HFF-Myc (cell line): Measurements from ENCODE around the gene CILP2.

ENCODE experiments used
- DNase-seq: peaks from one replicate; pipeline ENCODE4 v3.0.0-alpha.2; 2011; ENCODE audit warnings: low read depth; ENCODE audit errors: extremely low read depth
- H3K4me3 ChIP-seq: replicated peaks from 2 replicates; pipeline ENCODE4 v1.5.1; 2011; ENCODE audit warnings: low read depth, mild to moderate bottlenecking, control low read depth, low read length
- TF ChIP-seq, protein P1 (sequence below): IDR thresholded peaks from 2 replicates; pipeline ENCODE4 v1.5.1; 2012; ENCODE audit warnings: mild to moderate bottlenecking, low read depth, low read length, control low read depth; ENCODE audit errors: missing control alignments

The CILP2 gene

DNA sequence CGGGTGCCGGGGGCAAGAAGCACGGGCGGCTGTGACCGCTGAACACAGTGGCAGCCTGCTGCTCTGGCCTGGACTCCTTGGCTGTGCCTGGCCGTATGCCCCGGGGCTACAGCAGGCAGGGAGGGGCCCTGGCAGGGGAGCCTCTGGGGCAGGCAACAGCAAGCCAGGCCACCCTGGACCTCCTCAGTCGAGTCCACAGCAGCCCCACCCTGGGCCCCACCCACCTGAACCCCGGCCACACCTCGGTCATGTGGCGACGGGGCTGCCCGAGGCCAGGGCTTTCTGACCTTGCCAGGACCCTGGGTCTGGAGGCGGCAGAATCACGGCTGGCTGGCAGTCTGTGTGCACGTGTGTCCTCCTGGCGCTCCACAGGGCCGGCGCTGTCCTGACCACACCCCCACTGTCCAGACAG, 8.7 kb downstream of the CILP2 start:
- TF ChIP-seq, protein P1, sequence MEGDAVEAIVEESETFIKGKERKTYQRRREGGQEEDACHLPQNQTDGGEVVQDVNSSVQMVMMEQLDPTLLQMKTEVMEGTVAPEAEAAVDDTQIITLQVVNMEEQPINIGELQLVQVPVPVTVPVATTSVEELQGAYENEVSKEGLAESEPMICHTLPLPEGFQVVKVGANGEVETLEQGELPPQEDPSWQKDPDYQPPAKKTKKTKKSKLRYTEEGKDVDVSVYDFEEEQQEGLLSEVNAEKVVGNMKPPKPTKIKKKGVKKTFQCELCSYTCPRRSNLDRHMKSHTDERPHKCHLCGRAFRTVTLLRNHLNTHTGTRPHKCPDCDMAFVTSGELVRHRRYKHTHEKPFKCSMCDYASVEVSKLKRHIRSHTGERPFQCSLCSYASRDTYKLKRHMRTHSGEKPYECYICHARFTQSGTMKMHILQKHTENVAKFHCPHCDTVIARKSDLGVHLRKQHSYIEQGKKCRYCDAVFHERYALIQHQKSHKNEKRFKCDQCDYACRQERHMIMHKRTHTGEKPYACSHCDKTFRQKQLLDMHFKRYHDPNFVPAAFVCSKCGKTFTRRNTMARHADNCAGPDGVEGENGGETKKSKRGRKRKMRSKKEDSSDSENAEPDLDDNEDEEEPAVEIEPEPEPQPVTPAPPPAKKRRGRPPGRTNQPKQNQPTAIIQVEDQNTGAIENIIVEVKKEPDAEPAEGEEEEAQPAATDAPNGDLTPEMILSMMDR = no peak
- no peak for DNase-seq
- no peak overlapping the region for H3K4me3 ChIP-seq

DNA sequence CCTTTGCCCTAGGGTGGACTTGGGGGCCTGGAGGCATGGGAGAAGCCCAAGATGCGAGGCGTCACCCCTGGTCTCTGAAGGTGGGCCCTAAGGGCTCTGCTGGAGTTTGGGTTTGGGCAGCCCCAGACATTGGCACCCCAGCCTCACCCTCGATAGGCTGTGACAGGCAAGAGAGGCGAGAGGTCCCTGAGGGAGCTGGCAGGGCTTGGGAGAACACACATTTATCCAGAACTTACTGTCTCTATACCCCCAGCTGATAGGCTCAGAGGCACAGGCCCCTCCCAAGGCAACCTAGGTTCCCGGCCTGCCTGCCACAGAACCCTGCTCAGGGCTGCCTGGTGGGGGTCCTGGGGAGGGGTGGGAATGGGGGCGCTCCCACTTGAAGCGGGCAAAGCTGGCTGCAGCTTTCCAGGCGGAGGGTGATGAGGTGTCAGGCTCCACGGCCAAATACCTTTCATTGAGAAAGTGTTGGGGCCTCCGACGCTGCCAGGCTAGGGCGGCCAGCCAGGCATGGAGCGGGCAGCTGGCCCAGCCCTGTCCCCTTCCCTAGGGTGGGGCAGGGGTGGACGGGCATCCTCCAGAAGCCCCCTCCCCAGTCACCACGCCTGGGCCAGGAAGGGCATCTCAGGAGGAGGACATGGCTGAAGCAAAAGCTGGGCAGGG, 9.7 kb downstream of the CILP2 start:
- TF ChIP-seq, protein P1 = no peak
- no peak for DNase-seq
- H3K4me3 ChIP-seq = no peak overlapping the region

DNA sequence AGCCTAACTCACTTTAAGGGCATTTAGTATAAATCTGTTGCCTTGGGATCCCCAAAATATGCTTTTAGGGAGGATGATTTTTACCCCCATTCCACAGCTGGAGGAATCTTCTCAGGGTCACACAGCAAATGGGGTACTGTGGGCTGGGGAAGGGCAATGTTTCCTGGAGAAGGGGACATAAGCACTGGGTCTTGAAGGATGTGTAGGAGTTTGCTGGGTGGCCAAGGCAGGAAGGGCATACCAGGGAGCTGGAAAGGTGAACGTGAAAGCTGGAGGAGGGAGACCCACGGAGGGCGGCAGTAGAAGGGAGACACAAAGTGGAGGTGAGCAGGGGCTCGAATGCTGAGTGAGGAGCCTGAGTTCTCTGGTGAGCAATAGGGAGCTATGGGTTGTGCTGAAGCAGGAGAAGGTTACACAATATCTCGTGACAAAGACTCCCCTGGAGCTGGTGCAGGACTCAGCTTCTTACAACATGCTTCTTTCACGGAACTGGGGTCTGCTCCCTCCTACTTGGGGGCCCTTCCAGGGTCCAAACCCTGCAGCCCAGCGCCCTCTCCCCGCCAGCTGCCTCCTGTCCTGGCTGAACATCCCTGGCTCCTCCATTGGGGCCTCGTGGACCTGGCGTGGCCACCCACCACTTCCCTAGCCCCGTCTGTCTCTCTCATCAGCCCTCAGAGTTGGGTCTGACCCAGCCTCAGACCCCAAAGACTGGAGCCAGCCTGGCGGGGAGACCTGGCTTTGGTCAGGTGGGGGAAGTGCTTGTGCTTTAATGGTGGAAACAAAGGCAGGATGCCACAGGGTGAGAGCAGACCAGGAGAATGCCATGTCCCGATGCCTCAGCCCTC, 11.1 kb downstream of the CILP2 start:
- TF ChIP-seq, protein P1 = no peak
- H3K4me3 ChIP-seq = no peak overlapping the region
- DNase-seq = no peak

DNA sequence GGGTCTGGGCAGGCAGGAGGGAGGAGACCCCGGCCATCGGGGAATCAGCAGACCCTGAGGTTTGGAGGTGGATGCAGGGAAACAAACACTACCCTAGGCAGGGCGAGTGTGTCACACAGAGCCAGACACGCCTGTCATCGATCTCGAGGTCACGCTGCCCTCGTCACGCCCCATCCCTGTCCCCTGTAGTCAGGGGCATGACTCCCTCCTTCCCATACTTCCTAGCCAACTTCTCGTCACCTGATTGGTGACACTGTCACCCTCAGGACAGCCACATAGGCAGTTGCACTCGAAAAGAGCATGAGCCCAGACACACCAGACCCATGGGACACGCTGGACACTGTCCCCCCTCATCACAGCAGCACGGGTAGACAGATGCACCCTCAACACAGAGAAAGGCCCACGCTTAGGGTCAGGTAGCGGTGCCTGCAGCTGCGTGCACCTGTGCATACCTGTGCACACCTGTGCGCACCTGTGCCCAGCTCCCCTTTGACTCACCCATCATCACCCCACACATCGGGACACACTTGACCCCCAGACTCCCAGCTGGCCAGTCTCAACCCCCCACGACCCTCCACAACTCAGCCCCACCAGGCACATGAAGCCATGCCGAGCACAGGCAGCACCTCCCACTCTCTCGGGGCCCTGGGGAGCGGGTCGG, 11.9 kb downstream of the CILP2 start:
- no peak overlapping the region for H3K4me3 ChIP-seq
- TF ChIP-seq, protein P1 = no peak
- DNase-seq = no peak

DNA sequence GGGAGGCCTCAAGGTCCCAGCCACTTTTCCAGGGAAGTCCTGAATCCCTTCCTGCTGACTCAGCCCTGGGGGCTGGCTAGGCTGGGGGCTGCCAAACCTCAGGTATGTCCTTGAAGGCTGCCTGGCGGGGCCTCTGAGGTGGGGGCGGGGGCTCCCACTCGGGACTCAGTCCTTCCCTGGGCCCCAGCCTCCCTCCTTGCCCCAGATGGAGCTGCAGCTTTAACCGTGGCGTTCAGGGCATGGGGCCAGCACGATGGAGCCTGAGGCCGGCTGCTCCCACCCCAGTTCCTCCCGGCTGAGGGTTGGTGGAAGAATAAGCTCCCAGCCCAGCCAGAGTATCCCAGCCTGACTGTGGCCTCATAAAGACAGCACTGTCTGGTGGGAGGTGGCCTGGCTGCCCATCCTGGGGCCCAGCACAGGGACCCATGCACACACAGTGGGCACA, 12.4 kb downstream of the CILP2 start:
- TF ChIP-seq, protein P1 = no peak
- DNase-seq = no peak

DNA sequence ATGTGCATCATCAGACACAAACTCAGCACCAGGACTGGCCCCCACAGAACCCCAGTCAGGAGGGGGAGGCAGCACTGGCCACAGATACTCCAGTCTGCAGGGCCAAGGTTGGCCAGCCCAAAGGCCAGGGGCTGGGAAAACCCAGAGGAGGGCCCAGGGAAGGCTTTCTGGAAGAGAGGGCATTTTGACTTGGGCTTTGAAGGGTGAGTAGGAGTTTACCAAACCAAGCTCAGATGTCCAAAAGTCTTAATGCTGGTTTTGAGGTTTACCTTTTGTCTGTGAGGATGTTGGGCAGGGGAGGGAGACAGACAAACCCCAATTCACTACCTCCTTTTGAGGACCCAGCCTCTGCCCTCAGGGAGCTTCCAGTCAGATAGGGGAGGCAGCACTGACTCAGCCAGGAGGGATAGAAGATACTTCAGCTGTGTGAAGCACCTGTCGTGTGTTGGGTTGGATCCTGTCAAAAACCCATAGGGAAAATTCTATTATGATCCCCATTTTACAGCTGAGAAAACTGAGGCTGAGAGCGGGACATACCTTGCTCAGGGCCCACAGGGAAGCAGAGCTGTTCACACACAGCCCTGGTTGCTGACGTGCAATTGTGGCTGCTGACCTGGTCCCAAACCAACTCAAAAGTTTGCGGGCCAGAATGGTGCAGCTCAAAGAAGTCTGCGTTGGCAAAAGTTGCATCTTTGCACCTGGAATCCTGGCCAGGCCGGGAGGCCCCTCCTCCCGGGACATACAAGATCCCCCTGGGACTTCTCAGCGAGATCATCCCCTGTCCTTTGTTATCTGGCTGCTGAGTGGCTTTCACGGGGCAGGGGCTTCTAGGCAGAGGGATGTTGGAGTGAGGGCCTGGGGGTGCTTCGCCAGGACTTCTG, 13.1 kb downstream of the CILP2 start:
- no peak overlapping the region for H3K4me3 ChIP-seq
- no peak for DNase-seq
- TF ChIP-seq, protein P1 = no peak

More for the DNA sequence above, 12.4 kb downstream of the CILP2 start:
- H3K4me3 ChIP-seq = no peak overlapping the region
